Ammon's horn (tissue), 1 donor: ENCODE results near the gene ADAMTS14.
"Not testable (repeated sequence)": the region's sequence is repeated elsewhere in the genome, so short reads cannot be mapped to it uniquely, and the experiment has no call there.

Source experiments
- DNase-seq: peaks from one replicate; pipeline ENCODE4 v3.0.0-alpha.2; 2016; ENCODE audit warnings: low spot score

Gene ADAMTS14

DNA sequence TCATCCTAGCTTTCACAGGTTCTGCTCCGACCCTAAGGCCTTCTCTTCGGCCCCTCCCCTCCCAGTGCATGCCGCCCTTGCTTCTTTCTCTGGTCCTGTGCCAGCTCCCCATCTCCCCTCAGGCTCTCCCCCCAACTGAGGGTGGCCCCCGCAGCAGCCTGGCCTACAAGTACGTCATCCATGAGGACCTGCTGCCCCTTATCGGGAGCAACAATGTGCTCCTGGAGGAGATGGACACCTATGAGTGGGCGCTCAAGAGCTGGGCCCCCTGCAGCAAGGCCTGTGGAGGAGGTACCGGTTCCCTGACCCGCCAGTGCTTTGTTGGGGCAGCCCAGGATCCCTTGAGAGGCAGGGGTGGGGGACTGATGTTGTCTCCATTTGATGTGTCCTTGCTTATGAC lies 79.0 kb downstream of the ADAMTS14 start:
- DNase-seq, result no peak

DNA sequence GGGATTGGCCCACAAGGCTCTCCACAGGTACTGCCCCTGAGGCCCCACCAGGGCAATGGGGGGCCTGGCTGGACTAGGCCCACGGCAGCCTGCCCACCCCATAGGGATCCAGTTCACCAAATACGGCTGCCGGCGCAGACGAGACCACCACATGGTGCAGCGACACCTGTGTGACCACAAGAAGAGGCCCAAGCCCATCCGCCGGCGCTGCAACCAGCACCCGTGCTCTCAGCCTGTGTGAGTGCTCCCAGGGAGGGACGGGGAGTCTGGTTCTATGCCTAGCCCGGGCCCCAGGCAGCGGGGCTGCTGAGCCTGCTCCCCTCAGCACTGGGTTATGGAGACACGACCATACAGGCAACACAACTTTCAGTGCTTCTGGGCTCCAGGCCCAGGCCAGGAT lies 79.7 kb downstream of the ADAMTS14 start:
- DNase-seq, result no peak

DNA sequence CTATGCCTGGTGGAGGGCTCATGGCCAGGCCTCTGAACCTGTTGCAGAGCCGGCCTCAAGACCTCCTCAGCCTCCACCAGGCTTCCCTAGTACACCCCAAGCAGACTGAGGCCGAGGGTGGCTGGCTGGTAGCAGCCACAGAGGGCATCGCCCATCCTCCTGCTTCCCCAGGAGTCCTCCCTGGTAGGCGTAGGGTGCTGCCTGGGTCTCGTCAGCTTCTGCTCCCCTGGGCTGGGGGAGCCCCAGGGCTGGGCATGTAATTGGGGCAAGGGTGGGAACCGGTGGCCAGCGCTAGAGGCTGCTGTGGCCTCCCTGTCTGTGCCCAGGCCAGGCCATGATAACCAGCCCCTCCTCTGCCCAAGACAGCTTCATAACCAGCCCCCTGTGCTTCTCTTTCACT lies 80.3 kb downstream of the ADAMTS14 start:
- DNase-seq, result no peak

DNA sequence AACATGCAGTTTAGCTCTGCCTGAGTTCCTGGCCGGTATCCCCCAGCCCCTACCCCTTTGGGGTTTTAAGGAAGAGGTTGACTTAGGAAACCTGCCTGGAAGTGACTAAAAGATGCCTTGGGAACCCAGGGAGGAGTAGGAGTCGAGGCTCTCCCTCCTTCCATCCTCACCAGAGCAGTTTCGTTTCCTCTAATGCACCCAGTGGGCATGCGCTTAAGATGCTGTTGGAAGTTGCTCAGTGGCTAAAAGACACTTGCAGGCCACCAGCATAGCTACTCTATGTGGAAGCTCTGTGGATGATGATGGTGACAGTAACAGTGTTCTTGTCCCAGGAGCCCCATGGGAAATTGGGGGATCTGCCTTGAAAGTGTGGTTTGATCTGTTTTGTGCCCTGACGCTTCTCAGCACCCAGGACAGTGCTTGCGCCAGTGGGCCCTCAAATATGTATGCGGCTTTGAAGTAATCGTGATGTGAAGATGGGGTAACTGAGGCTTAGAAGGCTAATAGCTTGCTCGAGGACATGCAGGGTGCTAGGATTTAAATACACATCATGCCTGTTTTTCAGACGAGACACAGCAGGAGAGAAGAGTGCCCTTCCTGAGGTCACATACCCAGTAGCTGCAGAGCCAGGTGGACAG lies 80.8 kb downstream of the ADAMTS14 start:
- DNase-seq, result peak; percentile 42

DNA sequence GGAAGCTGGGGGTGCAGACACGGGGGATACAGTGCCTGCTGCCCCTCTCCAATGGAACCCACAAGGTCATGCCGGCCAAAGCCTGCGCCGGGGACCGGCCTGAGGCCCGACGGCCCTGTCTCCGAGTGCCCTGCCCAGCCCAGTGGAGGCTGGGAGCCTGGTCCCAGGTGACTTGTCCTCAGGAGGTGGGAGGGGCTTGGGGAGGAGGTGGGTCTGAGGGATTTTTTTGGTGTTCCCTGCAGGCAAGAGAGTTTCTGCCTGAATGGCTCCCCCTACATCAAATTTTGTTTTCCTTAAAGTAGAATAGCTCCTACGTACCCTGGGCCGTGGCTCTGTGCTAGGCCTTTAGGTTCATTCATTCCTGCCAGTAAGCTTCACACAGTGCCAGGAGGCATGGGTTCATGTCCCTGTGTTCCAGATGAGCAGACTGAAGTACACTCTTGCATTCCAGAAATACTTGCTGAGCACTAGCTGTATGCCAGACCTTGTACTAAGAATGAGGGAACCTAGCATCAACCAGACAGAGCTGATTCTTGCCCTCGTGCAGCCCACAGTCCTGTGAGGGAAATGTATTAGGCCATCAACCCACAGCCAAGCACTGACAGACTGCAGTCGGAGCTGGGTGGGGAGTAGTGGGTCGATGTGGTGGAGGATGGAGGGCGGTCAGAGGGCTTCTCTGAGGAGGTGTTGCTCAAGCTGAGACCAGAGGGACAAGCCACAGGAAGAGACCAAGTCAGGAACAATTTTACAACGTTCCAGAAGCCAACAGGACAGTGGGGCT lies 81.7 kb downstream of the ADAMTS14 start:
- DNase-seq, result no peak

DNA sequence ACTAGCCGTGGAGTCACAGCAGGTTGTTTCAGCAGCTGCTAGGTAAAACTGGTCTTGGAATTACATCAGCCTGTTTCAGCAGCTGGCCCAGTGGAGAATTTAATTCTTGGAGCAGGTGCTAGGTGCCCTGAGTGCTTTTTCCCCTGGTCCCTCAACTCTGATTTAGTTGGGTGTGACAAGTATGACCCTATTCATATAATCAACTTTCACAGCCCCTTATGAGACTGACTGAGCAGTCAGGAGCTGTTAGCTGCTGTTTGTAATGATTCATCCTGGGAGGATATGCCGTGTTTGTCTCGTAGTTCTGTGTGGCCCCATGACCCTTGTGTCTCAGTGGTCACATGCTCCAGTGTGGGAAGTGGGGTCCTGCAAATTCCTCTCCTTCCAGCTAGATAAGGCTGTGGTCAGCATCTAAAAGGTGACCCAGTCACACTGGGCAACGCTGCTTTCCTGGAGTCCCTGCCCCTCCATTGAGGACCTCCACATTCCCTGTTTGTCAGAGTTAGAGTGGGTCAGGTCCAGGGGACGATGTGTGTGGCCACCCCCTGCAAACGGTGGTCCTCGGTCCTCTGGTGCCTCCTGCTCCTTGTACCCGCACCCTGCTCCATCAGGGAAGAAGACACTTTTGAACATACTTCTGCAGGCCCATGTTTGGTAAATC lies 84.5 kb downstream of the ADAMTS14 start:
- DNase-seq, result no peak

DNA sequence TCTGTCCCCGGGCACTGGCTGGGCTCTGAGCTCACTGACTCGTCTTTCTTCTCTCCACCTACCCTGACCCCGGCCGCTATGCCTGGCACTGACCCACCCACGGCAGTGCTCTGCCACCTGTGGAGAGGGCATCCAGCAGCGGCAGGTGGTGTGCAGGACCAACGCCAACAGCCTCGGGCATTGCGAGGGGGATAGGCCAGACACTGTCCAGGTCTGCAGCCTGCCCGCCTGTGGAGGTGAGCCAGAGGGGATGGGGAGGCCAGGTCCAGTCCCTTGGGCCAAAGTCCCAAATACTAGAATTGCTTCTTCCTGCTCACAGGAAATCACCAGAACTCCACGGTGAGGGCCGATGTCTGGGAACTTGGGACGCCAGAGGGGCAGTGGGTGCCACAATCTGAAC lies 85.5 kb downstream of the ADAMTS14 start:
- DNase-seq, result no peak

DNA sequence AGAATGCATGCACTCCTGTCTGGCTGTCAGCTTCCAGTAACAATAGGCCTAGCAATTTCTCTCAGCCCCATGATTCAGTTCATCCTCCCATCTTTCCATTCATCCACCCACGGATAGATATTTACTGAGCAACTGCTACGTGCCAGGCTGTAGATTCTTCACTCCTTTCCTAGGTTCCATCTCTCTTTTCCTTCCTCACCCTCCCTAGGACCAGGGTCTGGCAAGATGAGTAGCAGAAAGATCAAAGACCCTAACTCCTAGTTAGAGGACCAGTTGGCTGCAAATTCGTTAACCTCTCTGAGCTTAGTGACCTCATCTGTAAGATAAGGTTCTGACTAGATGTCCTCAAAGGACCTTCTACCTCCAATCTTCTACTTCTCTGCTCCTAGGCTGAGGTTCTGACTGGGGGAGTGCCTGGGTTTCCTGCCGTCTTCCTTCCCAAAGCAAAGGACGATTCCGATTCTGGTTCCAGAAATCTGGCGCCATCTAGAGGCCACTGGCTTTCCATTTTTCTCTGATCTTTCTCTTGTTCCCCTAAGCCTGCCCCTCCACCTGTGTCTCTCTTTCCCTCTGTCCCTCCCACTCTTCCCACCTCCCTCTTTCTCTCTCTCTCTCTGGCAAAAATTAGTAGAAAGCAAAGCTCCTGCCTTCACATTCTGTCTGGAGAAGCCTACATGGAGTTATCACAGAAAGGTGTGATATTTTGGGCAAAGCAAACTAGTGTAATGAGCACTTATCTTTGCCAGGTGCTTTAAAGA lies 86.6 kb downstream of the ADAMTS14 start:
- peak; percentile 82 for DNase-seq

DNA sequence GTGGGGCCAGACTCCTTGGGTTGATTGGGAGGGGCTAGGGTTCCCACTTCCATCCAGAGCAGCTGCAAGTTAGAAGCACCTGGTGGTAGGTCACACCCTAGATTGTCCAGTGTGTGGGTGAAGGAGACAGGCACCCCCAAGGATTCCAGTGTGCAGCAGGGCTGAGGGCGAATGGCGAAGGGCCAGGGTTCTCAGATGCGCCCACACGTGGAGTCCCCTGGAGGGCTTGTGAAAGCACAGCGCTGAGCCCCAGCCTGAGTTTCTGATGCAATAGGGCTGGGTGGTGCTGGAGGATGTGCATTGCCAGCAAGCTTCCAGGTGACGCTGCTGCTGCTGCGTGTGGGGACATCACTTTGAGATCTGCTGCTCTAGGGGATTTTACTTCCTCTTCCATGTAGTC lies 87.5 kb downstream of the ADAMTS14 start:
- no peak for DNase-seq

DNA sequence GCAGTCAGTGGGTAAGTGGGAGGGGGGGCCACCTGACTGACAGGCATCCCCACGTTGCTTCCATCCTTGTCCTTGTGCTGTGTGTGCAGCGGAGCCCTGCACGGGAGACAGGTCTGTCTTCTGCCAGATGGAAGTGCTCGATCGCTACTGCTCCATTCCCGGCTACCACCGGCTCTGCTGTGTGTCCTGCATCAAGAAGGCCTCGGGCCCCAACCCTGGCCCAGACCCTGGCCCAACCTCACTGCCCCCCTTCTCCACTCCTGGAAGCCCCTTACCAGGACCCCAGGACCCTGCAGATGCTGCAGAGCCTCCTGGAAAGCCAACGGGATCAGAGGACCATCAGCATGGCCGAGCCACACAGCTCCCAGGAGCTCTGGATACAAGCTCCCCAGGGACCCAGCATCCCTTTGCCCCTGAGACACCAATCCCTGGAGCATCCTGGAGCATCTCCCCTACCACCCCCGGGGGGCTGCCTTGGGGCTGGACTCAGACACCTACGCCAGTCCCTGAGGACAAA lies 88.0 kb downstream of the ADAMTS14 start:
- DNase-seq, result no peak

DNA sequence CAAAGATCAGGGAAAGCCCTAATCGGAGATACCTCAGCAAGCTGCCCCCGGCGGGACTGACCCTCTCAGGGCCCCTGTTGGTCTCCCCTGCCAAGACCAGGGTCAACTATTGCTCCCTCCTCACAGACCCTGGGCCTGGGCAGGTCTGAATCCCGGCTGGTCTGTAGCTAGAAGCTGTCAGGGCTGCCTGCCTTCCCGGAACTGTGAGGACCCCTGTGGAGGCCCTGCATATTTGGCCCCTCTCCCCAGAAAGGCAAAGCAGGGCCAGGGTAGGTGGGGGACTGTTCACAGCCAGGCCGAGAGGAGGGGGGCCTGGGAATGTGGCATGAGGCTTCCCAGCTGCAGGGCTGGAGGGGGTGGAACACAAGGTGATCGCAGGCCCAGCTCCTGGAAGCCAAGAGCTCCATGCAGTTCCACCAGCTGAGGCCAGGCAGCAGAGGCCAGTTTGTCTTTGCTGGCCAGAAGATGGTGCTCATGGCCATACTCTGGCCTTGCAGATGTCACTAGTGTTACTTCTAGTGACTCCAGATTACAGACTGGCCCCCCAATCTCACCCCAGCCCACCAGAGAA lies 88.8 kb downstream of the ADAMTS14 start:
- DNase-seq, result no peak

DNA sequence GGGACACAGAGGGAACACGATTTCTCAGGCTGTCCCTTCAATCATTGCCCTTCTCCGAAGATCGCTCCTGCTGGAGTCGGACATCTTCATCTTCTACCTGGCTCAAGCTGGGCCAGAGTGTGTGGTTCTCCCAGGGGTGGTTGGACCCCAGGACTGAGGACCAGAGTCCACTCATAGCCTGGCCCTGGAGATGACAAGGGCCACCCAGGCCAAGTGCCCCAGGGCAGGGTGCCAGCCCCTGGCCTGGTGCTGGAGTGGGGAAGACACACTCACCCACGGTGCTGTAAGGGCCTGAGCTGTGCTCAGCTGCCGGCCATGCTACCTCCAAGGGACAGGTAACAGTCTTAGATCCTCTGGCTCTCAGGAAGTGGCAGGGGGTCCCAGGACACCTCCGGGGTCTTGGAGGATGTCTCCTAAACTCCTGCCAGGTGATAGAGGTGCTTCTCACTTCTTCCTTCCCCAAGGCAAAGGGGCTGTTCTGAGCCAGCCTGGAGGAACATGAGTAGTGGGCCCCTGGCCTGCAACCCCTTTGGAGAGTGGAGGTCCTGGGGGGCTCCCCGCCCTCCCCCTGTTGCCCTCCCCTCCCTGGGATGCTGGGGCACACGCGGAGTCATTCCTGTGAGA lies 89.5 kb downstream of the ADAMTS14 start:
- no peak for DNase-seq

DNA sequence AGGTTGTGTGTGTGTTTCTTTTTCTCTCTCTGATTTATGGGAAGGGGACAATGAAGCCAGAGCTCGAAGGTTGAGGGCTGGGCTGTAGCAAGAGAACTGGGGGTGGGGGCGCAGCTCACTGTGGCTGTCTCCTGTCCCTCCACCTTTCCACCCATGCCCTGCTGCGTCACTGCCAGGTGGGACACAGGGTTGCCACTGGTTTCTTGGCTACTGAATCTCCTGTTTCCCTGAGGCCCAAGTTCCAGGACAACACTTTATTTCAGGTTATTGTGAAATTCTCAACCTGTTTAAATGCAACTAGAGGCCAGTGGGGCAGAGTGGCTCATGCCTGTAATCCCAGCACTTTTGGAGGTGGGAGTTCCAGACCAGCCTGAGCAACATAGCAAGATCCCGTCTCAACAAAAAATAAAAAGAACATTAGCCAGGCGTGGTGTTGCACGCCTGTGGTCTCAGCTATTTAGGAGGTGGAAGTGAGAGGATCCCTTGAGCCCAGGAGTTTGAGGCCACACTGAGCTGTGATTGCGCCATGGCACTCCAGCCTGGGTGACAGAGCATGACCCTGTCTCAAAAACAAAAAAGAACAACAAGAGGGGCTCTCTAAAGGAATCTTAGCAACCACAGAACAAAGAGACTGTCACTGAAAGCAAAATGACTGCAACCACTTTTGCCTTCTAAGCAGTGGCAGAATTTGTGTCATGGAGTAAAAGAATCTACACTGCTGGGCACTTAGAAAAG lies 90.3 kb downstream of the ADAMTS14 start:
- no peak for DNase-seq

DNA sequence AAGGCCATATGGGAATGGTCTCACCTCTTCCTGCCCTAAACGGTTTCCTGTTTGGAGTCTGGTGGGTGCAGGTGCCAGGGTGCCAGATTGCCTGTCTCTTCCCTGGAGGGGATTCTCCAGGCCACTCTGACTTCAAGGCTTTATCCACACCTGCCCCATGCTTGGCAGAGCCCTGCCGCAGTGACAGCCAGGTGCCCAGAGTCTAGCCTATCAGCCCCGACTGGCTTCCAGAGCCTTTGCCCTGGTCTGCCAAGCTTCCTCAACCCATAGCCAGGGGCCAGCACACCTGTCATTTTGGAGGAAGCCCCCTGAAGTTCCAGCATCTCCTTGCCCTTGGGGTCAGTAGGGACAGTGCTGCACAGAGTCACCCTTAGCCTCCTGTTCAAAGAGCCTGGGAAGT lies 91.3 kb downstream of the ADAMTS14 start:
- no peak for DNase-seq

DNA sequence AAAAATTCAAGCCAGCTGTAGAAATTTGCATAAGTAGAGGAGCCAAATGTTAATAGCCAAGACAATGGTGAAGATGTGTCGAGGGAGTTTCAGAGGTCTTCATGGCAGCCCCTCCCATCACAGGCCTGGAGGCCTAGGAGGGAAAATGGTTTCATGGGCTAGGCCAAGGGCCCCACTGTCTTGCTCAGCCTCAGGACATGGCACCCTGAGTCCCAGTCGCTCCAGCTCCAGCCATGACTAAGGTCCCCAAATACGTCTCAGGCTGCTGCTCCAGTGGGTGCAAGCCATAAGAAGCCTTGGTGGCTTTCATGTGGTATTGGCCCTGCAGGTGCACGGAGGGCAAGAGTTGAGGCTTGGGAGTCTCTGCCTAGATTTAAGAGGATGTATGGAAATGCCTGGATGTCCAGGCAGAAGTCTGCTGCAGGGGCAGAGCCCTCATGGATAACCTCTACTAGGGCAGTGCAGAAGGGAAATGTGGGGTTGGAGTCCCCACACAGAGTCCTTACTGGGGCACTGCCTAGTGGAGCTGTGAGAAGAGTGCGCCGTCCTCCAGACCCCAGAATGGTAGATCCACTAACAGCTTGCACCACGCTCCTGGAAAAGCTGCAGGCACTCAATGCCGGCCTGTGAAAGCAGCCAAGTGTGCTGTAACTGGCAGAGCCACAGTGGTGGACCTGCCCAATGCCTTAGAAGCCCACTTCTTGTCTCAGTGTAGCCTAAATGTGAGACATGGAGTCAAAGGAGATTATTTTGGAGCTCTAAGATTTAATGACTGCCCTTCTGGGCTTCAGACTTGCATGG lies 93.7 kb downstream of the ADAMTS14 start:
- DNase-seq, result no peak

DNA sequence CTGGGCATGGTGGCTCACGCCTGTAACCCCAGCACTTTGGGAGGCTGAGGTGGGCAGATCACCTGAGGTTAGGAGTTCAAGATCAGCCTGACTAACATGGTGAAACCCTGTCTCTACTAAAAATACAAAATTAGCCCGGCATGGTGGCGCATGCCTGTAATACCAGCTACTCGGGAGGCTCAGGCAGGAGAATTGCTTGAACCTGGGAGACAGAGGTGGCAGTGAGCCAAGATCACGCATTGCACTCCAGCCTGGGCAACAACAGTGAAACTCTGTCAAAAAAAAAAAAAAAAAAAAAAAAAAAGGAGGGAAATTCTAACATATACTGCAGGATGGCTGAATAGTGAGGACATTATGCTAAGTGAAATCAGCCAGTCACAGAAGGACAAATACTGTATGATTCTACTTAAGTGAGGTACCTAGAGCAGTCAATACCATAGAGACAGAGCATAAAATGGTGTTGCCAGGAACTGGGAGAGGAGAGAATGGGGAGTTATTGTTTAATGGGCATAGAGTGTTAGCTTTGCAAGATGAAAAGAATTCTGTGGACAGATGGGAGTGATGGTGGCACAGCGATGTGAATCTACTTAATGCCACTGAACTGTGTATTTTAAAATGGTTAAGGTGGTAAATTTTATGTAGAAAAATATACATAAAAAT lies 95.8 kb downstream of the ADAMTS14 start:
- not testable (repeated sequence) for DNase-seq

DNA sequence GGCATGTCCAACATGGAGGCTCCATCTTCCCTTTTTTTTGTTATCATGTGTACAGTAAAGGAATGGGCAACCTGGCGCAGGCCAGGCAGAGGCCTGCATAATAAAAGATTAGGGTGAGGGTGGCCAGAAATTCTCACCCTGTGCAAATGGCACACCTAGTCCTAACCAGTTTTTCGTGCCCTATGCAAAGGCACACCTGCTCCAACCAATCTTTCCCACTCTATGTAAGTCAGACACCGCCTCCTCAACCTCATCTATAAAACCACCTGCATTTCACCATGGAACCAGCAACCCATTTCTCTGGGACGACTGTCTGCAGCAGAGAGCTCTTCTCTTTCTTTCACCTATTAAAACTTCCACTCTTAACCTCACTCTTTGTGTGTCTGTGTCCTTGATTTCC lies 96.8 kb downstream of the ADAMTS14 start:
- DNase-seq, result no peak

DNA sequence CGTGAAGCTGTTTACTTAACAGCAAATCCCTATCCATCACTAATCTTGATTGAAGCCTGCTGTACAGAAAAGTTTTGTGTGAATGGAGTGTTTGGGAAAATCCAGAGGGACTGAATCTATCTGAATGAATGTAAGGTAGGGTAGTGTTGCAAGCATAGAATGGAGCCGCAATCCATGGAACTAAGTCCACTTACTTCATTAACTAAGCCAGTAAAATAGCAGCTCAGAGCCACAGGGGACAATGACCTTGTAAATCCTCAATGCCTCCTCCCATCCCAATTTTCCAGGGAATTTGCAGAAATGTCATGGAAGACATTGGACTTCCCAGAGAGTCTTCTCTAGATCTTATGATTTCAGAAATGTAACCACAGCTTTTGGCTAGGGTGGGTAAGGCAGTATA lies 97.7 kb downstream of the ADAMTS14 start:
- DNase-seq, result no peak

DNA sequence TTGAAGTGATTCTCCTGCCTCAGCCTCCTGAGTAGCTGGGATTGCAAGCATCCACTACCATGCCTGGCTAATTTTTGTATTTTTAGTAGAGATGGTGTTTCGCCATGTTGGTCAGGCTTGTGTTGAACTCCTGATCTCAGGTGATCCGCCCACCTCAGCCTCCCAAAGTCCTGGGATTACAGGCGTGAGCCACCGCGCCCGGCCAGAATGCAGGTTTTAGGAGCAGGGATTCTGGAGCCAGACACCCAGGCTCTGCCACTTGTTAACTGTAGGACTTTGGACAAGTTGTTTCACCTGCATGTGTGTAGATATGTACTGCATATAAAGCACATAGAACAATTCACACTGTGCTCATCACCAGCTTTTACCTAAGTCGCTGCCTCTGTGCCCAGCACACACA lies 98.2 kb downstream of the ADAMTS14 start:
- DNase-seq, result not testable (repeated sequence)
